Fibroblast of the aortic adventitia (primary cell): ENCODE data around the gene DVL1. TPM values are rescaled to one million over a fixed set of nuclear protein-coding genes. Genes with fewer than 3 reads are reported as not detected.
"Not testable (repeated sequence)": the region's sequence is repeated elsewhere in the genome, so short reads cannot be mapped to it uniquely, and the experiment has no call there.

Experiments used
- DNase-seq: peaks from one replicate; pipeline ENCODE4 v3.0.0-alpha.2; 2010; ENCODE audit warnings: low read depth
- H3K4me3 ChIP-seq: 2 replicates; pipeline ENCODE4 v1.5.1; 2011; ENCODE audit warnings: low read depth, mild to moderate bottlenecking, control low read depth, low read length, moderate library complexity
- CTCF ChIP-seq: IDR thresholded peaks from 2 replicates; pipeline ENCODE4 v1.5.1; 2011; ENCODE audit warnings: mild to moderate bottlenecking, low read length, control low read depth, inconsistent platforms; ENCODE audit not compliant: insufficient read depth
- total RNA-seq: library from RNA; depleted of rRNA; stranded (reverse); fragments of >200 nt; gene quantifications from 2 replicates; pipeline ENCODE4 v1.2.3, GENCODE V29; 2012; ENCODE audit warnings: low replicate concordance

Gene DVL1
- total RNA-seq, 1 donor, result 89.0 TPM

- DNase-seq, result no peak
- TF ChIP-seq CTCF, result no peak
- peak overlapping the region; percentile 90 for H3K4me3 ChIP-seq
Measured at GRCh38 chr1:1373815-1374588, 24.8 kb upstream of the DVL1 start.

GRCh38 chr1:1373051-1373814, 24.0 kb upstream of the DVL1 start:
- TF ChIP-seq CTCF, result no peak
- H3K4me3 ChIP-seq, result peak overlapping the region; percentile 90
- DNase-seq, result no peak

- H3K4me3 ChIP-seq, result peak overlapping the region; percentile 5
- peak; percentile 54 for DNase-seq
- TF ChIP-seq CTCF, result peak; percentile 96
Measured at GRCh38 chr1:1371746-1372711, 22.8 kb upstream of the DVL1 start.

- DNase-seq, result no peak
- no peak for TF ChIP-seq CTCF
- no peak overlapping the region for H3K4me3 ChIP-seq
Measured at GRCh38 chr1:1371364-1371745, 22.1 kb upstream of the DVL1 start.

- DNase-seq, result no peak
- H3K4me3 ChIP-seq, result no peak overlapping the region
- no peak for TF ChIP-seq CTCF
Measured at GRCh38 chr1:1370771-1371300, 21.6 kb upstream of the DVL1 start.

- H3K4me3 ChIP-seq, DNase-seq: not testable (repeated sequence)
Measured at GRCh38 chr1:1370094-1370493, 20.9 kb upstream of the DVL1 start.
